OCI-LY1 (cell line): ENCODE results near the gene FAM124A.

Source experiments
- H2AFZ ChIP-seq: fragments of 200-600 bp; sonication (generic), shearing (Covaris generic); 2 replicates; pipeline ENCODE4 v1.6.0; 2014; ENCODE audit warnings: antibody characterized with exemption, mild to moderate bottlenecking, low read length
- H3F3A ChIP-seq: fragments of 200-600 bp; sonication (generic), shearing (Covaris generic); 2 replicates; pipeline ENCODE4 v1.6.0; 2014; ENCODE audit warnings: mild to moderate bottlenecking, antibody characterized with exemption, low read length, moderate library complexity; ENCODE audit not compliant: insufficient read depth
- H3K27ac ChIP-seq: fragments of 200-600 bp; sonication (generic); 2 replicates; pipeline ENCODE4 v1.5.1; 2014; ENCODE audit warnings: low read length, mixed run types, mild to moderate bottlenecking, low read depth; ENCODE audit not compliant: poor library complexity, severe bottlenecking
- H3K27me3 ChIP-seq: fragments of 200-600 bp; sonication (generic); 2 replicates; pipeline ENCODE4 v1.6.0; 2014; ENCODE audit warnings: antibody characterized with exemption, mild to moderate bottlenecking, low read length, moderate library complexity; ENCODE audit not compliant: insufficient read depth
- H3K36me3 ChIP-seq: fragments of 200-600 bp; sonication (generic); 2 replicates; pipeline ENCODE4 v1.6.1; 2014; ENCODE audit warnings: mild to moderate bottlenecking, antibody characterized with exemption, low read length, moderate library complexity, mixed read lengths; ENCODE audit not compliant: insufficient read depth
- H3K4me1 ChIP-seq: fragments of 200-600 bp; sonication (generic); 2 replicates; pipeline ENCODE4 v1.5.1; 2014; ENCODE audit warnings: mild to moderate bottlenecking, low read length, moderate library complexity; ENCODE audit not compliant: insufficient read depth, severe bottlenecking
- H3K4me2 ChIP-seq: fragments of 200-600 bp; sonication (generic), shearing (Covaris generic); 2 replicates; pipeline ENCODE4 v1.6.1; 2014; ENCODE audit warnings: low read length
- H3K4me3 ChIP-seq: fragments of 200-600 bp; sonication (generic); 2 replicates; pipeline ENCODE4 v1.5.1; 2014; ENCODE audit warnings: low read length, low read depth, mild to moderate bottlenecking, mixed read lengths; ENCODE audit not compliant: poor library complexity, severe bottlenecking
- H3K79me2 ChIP-seq: fragments of 200-600 bp; shearing (Covaris generic); 2 replicates; pipeline ENCODE4 v1.6.1; 2016; ENCODE audit warnings: mixed run types, low read length, mixed read lengths; ENCODE audit not compliant: insufficient read depth
- H3K9ac ChIP-seq: fragments of 200-600 bp; sonication (generic), shearing (Covaris generic); 2 replicates; pipeline ENCODE4 v1.6.1; 2014; ENCODE audit warnings: mild to moderate bottlenecking, low read length, mixed read lengths
- H3K9me2 ChIP-seq: fragments of 200-600 bp; sonication (generic), shearing (Covaris generic); 2 replicates; pipeline ENCODE4 v1.6.1; 2014; ENCODE audit warnings: low read depth, mild to moderate bottlenecking, low read length, mixed read lengths
- H3K9me3 ChIP-seq: fragments of 200-600 bp; shearing (Covaris generic); 2 replicates; pipeline ENCODE4 v1.6.1; 2014; ENCODE audit warnings: low read length, mixed read lengths
- H4K20me1 ChIP-seq: fragments of 200-600 bp; sonication (generic), shearing (Covaris generic); 2 replicates; pipeline ENCODE4 v1.6.0; 2016; ENCODE audit warnings: mild to moderate bottlenecking, low read length; ENCODE audit not compliant: insufficient read depth
- CTCF ChIP-seq: fragments of 200-600 bp; sonication (generic), shearing (Covaris generic); IDR thresholded peaks from 2 replicates; pipeline ENCODE4 v1.5.1; 2017; ENCODE audit warnings: mild to moderate bottlenecking, antibody characterized with exemption, low read length, moderate library complexity, mixed read lengths
- EZH2 ChIP-seq: fragments of 200-600 bp; sonication (generic), shearing (Covaris generic); IDR thresholded peaks from 2 replicates; pipeline ENCODE4 v1.8.0; 2017; ENCODE audit warnings: borderline replicate concordance, mixed run types, mild to moderate bottlenecking, antibody characterized with exemption, low read length, moderate library complexity, mixed read lengths

The FAM124A gene

GRCh38 chr13:51235756-51236490 lies 13.7 kb downstream of the FAM124A start:
- Histone ChIP-seq H3K4me3 (no peak overlapping the region), H3K4me1 (no peaks in the 10 kb centered on the region), H3K9me3 (no peaks in the 10 kb centered on the region), H4K20me1 (no peaks in the 10 kb centered on the region), H3K9me2 (no peaks in the 10 kb centered on the region), H3K4me2 (no peak overlapping the region), H3K79me2 (no peaks in the 10 kb centered on the region), H3F3A (no peaks in the 10 kb centered on the region), H2AFZ (no peak overlapping the region), H3K27ac (no peak overlapping the region), H3K9ac (no peak overlapping the region), H3K27me3 (peaks cover 3% of the 10 kb centered on the region; the same call in 1 of the 2 replicates), H3K36me3 (no peaks in the 10 kb centered on the region)
- TF ChIP-seq CTCF (no peak), EZH2 (no peak)

GRCh38 chr13:51236491-51236792 lies 14.2 kb downstream of the FAM124A start:
- Histone ChIP-seq H3K9ac (no peak overlapping the region), H3K36me3 (no peaks in the 10 kb centered on the region), H3K9me2 (no peaks in the 10 kb centered on the region), H3F3A (no peaks in the 10 kb centered on the region), H3K9me3 (no peaks in the 10 kb centered on the region), H3K79me2 (no peaks in the 10 kb centered on the region), H3K27ac (no peak overlapping the region), H3K4me1 (no peaks in the 10 kb centered on the region), H3K4me2 (no peak overlapping the region), H3K27me3 (peaks cover 3% of the 10 kb centered on the region; the same call in 1 of the 2 replicates), H2AFZ (no peak overlapping the region), H4K20me1 (no peaks in the 10 kb centered on the region), H3K4me3 (no peak overlapping the region)
- TF ChIP-seq CTCF (no peak), EZH2 (no peak)

GRCh38 chr13:51237386-51237785 lies 15.2 kb downstream of the FAM124A start:
- TF ChIP-seq EZH2 (no peak), CTCF (no peak)
- H3K4me1 ChIP-seq, result no peaks in the 10 kb centered on the region
- H3K79me2 ChIP-seq, result no peaks in the 10 kb centered on the region
- no peaks in the 10 kb centered on the region for H3F3A ChIP-seq
- no peak overlapping the region for H3K9ac ChIP-seq
- H3K4me2 ChIP-seq, result no peak overlapping the region
- H3K27me3 ChIP-seq, result peaks cover 3% of the 10 kb centered on the region; the same call in 1 of the 2 replicates
- H3K4me3 ChIP-seq, result no peak overlapping the region
- no peaks in the 10 kb centered on the region for H3K36me3 ChIP-seq
- H4K20me1 ChIP-seq, result no peaks in the 10 kb centered on the region
- H3K27ac ChIP-seq, result no peak overlapping the region
- H2AFZ ChIP-seq, result no peak overlapping the region
- no peaks in the 10 kb centered on the region for H3K9me2 ChIP-seq
- no peaks in the 10 kb centered on the region for H3K9me3 ChIP-seq
